Calu3 (cell line): ENCODE results near the gene GCNT1. TPM values are rescaled to one million over a fixed set of nuclear protein-coding genes. Genes with fewer than 3 reads are reported as not detected.

Source experiments
- BruUV-seq: library from RNA; stranded (reverse); fragments of 400-500 nt; replicated peaks from 2 replicates; lab custom pipeline; 2021; lab: Mats Ljungman, UMichigan
- CTCF ChIA-PET: fragments of 300-600 bp; sonication (Branson Sonifier 250); formaldehyde crosslinking; loops from one replicate; lab custom pipeline; 2022; ENCODE audit warnings: antibody characterized with exemption; lab: Charles Lee
- DNase-seq: peaks from one replicate; pipeline ENCODE4 v3.0.0; 2022
- H3K27ac Mint-ChIP-seq: one replicate; pipeline ENCODE4 v1.8.0; 2022; ENCODE audit warnings: mixed read lengths; ENCODE audit not compliant: unreplicated experiment
- H3K27me3 Mint-ChIP-seq: one replicate; pipeline ENCODE4 v1.8.0; 2022; ENCODE audit warnings: mixed read lengths; ENCODE audit not compliant: unreplicated experiment
- H3K36me3 Mint-ChIP-seq: one replicate; pipeline ENCODE4 v1.8.0; 2022; ENCODE audit warnings: mild to moderate bottlenecking, moderate library complexity, mixed read lengths; ENCODE audit not compliant: insufficient read depth, unreplicated experiment
- H3K4me1 Mint-ChIP-seq: one replicate; pipeline ENCODE4 v1.8.0; 2022; ENCODE audit warnings: mild to moderate bottlenecking, low read depth, mixed read lengths; ENCODE audit not compliant: unreplicated experiment
- H3K4me3 Mint-ChIP-seq: one replicate; pipeline ENCODE4 v1.8.0; 2022; ENCODE audit warnings: mild to moderate bottlenecking, low read depth, moderate library complexity, mixed read lengths; ENCODE audit not compliant: unreplicated experiment
- H3K9me3 Mint-ChIP-seq: one replicate; pipeline ENCODE4 v1.8.0; 2022; ENCODE audit warnings: low read depth, mixed read lengths; ENCODE audit not compliant: unreplicated experiment
- intact Hi-C: fragments of 100-400 bp; cut with micrococcal nuclease; formaldehyde crosslinking; loops from one replicate; pipeline ENCODE4 v1.10.0; 2022; ENCODE audit not compliant: unreplicated experiment
- total RNA-seq: library from RNA; stranded (reverse); gene quantifications from 2 replicates; pipeline ENCODE4 v1.2.3, GENCODE V29; 2022
- TF ChIP-seq, protein P1 (sequence below): fragments of 200-600 bp; IDR thresholded peaks from one replicate; pipeline ENCODE4 v1.8.0; 2022; ENCODE audit warnings: antibody characterized with exemption; ENCODE audit not compliant: unreplicated experiment

The GCNT1 gene
- total RNA-seq, 1 experiment from 2014 or later = 7.9 TPM

DNA sequence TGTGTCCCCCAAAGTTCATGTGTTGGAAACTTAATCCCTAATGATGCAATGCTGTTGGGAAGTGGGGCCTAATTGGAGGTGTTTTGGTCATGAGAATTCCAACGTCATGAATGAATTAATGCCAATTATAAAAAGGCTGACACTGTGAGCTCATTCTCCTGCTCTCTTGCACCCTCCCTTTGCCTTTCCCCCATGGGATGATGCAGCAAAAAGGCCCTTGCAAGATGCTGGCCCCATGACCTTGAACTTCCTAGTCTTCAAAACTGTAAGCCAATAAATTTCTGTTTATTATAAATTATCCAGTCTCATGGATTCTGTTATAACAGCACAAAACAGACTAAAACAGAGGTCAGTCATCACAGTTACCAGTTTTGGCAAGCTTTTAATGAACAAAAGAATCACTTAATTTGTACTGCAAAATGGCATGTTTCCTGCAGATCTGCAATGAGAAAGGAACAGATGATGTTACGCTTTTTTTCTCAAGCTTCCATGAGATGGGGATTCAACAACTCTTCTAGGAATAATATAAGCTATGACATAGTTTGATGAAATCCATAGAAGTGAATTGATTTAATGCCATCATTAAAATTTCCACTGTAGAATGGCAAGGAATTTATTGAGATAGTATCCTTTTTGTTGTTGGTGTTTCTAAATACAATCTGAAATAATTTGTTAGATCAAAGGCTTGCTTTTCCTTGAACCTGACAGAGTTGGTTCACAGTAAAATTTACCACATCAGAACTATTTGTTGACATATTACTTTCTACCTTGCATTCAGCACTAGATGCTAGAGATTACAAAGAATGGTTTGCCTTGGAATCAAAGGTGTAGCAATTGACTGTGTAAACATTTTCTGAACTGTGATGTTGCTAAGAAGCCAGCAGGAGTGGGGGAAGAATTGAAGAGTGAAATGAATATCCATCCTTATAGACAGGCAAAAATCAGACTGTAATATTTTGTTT is 35.5 kb upstream of the GCNT1 start:
- Mint-ChIP-seq H3K36me3 (no peaks in the 10 kb centered on the region), H3K4me1 (peaks cover 6% of the 10 kb centered on the region), H3K9me3 (no peaks in the 10 kb centered on the region), H3K4me3 (no peak overlapping the region), H3K27ac (no peak overlapping the region), H3K27me3 (no peaks in the 10 kb centered on the region)
- no peak for DNase-seq
- intact Hi-C loops = no loop called here
- BruUV-seq = no TSS peak
- CTCF ChIA-PET = no interaction called here
- TF ChIP-seq, protein P1, sequence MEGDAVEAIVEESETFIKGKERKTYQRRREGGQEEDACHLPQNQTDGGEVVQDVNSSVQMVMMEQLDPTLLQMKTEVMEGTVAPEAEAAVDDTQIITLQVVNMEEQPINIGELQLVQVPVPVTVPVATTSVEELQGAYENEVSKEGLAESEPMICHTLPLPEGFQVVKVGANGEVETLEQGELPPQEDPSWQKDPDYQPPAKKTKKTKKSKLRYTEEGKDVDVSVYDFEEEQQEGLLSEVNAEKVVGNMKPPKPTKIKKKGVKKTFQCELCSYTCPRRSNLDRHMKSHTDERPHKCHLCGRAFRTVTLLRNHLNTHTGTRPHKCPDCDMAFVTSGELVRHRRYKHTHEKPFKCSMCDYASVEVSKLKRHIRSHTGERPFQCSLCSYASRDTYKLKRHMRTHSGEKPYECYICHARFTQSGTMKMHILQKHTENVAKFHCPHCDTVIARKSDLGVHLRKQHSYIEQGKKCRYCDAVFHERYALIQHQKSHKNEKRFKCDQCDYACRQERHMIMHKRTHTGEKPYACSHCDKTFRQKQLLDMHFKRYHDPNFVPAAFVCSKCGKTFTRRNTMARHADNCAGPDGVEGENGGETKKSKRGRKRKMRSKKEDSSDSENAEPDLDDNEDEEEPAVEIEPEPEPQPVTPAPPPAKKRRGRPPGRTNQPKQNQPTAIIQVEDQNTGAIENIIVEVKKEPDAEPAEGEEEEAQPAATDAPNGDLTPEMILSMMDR = no peak

DNA sequence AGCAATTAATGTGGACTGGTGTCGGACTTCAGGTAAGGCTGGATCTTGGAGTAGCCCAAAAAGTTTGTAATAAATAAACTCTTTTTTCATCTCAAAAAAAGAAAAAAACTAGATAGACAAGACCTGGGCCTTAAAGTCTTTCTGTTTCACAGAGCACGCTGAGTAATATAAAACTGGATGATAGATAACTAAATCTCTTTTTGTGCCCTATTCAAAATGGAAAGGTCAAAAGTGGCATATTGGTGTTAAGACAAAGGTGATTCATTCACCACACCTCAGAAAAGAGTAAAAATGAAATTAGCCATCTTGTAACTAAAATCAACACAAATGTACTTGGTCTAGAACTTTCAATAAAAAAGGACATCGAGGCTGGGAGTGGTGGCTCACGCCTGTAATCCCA is 34.5 kb upstream of the GCNT1 start:
- DNase-seq = no peak
- no TSS peak for BruUV-seq
- TF ChIP-seq, protein P1 = no peak
- H3K4me1 Mint-ChIP-seq = no peaks in the 10 kb centered on the region
- H3K27ac Mint-ChIP-seq = no peak overlapping the region
- intact Hi-C loops = no loop called here
- H3K4me3 Mint-ChIP-seq = no peak overlapping the region
- CTCF ChIA-PET = no interaction called here
- no peaks in the 10 kb centered on the region for H3K9me3 Mint-ChIP-seq
- H3K27me3 Mint-ChIP-seq = no peaks in the 10 kb centered on the region
- no peaks in the 10 kb centered on the region for H3K36me3 Mint-ChIP-seq

DNA sequence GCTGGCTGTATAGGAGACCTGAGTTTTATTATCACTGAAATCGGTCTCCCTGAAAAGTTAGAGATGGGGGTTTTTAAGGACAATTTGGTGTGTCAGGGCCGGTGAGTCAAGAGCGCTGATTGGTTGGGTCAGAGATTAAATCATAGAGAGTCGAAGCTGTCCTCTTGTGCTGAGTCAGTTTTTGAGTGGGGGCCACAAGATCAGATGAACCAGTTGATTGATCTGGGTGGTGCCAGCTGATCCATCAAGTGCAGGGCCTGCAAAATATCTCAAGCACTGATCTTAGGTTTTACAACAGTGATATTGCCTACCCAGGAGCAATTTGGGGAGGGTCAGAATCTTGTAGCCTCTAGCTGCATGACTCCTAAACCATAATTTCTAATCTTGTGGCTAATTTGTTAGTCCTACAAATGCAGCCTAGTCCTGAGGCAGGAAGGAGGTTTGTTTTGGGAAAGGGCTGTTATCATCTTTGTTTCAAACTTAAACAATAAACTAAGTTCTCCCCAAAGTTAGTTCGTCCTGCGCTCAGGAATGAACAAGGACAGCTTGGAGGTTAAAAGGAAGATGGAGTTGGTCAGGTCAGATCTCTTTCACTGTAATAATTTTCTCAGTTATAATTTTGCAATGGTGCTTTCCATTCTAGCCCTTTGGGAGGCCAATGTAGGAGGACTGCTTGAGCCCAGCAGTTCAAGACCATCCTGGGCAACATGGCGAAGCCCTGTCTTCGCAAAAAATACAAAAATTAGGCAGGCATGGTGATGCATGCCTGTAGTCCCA is 33.1 kb upstream of the GCNT1 start:
- TF ChIP-seq, protein P1 = no peak
- intact Hi-C loops = no loop called here
- H3K27ac Mint-ChIP-seq = no peak overlapping the region
- no peaks in the 10 kb centered on the region for H3K4me1 Mint-ChIP-seq
- no peaks in the 10 kb centered on the region for H3K9me3 Mint-ChIP-seq
- no TSS peak for BruUV-seq
- H3K4me3 Mint-ChIP-seq = no peak overlapping the region
- no peak for DNase-seq
- no peaks in the 10 kb centered on the region for H3K36me3 Mint-ChIP-seq
- CTCF ChIA-PET = no interaction called here
- H3K27me3 Mint-ChIP-seq = no peaks in the 10 kb centered on the region

DNA sequence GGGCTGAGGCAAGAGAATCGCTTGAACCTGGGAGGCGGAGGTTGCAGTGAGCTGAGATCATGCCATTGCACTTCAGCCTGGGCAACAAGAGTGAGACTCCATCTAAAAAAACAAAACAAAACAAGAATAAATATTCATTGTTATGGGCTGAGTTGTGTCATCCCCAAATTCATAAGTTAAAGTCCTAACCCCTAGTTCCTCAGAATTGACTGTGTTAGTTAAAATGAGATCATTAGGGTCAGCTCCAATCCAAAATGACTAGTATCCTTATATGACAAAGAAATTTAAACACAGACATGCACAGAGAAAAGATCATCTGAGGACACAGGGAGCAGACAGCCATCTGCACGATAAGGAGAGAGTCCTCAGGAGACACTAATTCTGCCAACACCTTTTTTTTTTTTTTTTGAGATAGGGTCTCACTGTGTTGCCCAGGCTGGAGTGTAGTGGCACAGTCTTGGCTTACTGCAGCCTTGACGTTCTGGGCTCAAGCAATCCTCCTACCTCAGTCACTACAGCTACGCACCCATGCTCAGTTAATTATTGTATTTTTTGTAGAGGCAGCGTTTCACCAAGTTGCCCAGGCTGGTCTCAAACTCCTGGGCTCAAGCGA is 32.1 kb upstream of the GCNT1 start:
- Mint-ChIP-seq H3K4me3 (no peak overlapping the region), H3K27me3 (no peaks in the 10 kb centered on the region), H3K27ac (no peak overlapping the region), H3K36me3 (no peaks in the 10 kb centered on the region), H3K9me3 (no peaks in the 10 kb centered on the region), H3K4me1 (no peaks in the 10 kb centered on the region)
- no TSS peak for BruUV-seq
- DNase-seq = no peak
- intact Hi-C loops = no loop called here
- TF ChIP-seq, protein P1 = no peak
- CTCF ChIA-PET = interaction anchor here (0.7 kb wide), 2 partner anchors 168 to 483 kb away, joined by 3 to 5 read pairs; no protein-coding TSS in a partner anchor
